Smooth muscle cell (in vitro differentiated cells): ENCODE measurements around the gene NRXN3. TPM values are rescaled to one million over a fixed set of nuclear protein-coding genes. Genes with fewer than 3 reads are reported as not detected.

Experiments
- DNase-seq: peaks from one replicate; lab custom pipeline; 2025; ENCODE audit not compliant: unreplicated experiment; lab: John Stamatoyannopoulos, UW
- H2AFZ ChIP-seq: fragments of 200-600 bp; sonication (generic); 2 replicates; pipeline ENCODE4 v1.6.0; 2016; ENCODE audit warnings: antibody characterized with exemption, low read depth, mild to moderate bottlenecking
- H3F3A ChIP-seq: fragments of 200-600 bp; sonication (generic); 2 replicates; pipeline ENCODE4 v1.6.0; 2017; ENCODE audit warnings: antibody characterized with exemption, low read depth
- H3K27ac ChIP-seq: fragments of 200-600 bp; sonication (generic); 2 replicates; pipeline ENCODE4 v1.5.1; 2016; ENCODE audit warnings: low read depth, mild to moderate bottlenecking
- H3K27me3 ChIP-seq: fragments of 200-600 bp; sonication (generic); 2 replicates; pipeline ENCODE4 v1.6.1; 2016; ENCODE audit warnings: low read depth, mild to moderate bottlenecking
- H3K36me3 ChIP-seq: fragments of 200-600 bp; sonication (generic); 2 replicates; pipeline ENCODE4 v1.5.1; 2016; ENCODE audit warnings: low read depth
- H3K4me1 ChIP-seq: fragments of 200-600 bp; sonication (generic); 2 replicates; pipeline ENCODE4 v1.5.1; 2016; ENCODE audit warnings: low read depth
- H3K4me2 ChIP-seq: fragments of 200-600 bp; sonication (generic); 2 replicates; pipeline ENCODE4 v1.6.0; 2016; ENCODE audit warnings: mild to moderate bottlenecking
- H3K4me3 ChIP-seq: fragments of 200-600 bp; sonication (generic); 2 replicates; pipeline ENCODE4 v1.5.1; 2016; ENCODE audit warnings: mild to moderate bottlenecking
- H3K79me2 ChIP-seq: fragments of 200-600 bp; sonication (generic); 2 replicates; pipeline ENCODE4 v1.6.0; 2016; ENCODE audit warnings: low read depth, mild to moderate bottlenecking
- H3K9ac ChIP-seq: fragments of 200-600 bp; sonication (generic); 2 replicates; pipeline ENCODE4 v1.6.0; 2016; ENCODE audit warnings: low read depth
- H3K9me3 ChIP-seq: fragments of 200-600 bp; sonication (generic); replicated peaks from 2 replicates; pipeline ENCODE4 v1.5.1; 2016; ENCODE audit warnings: low read depth
- H4K20me1 ChIP-seq: fragments of 200-600 bp; sonication (generic); 2 replicates; pipeline ENCODE4 v1.6.0; 2016; ENCODE audit warnings: low read depth
- CTCF ChIP-seq: fragments of 200-600 bp; sonication (generic); IDR thresholded peaks from 2 replicates; pipeline ENCODE4 v1.5.1; 2017; ENCODE audit warnings: borderline replicate concordance, mild to moderate bottlenecking, antibody characterized with exemption; ENCODE audit not compliant: insufficient read depth, poor library complexity, severe bottlenecking
- WGBS: methylation state at CpG from one replicate; pipeline ENCODE4 v1.1.7; 2016; ENCODE audit warnings: low lambda C conversion rate; 5-methylcytosine and 5-hydroxymethylcytosine counted together
- polyA plus RNA-seq: library from polyadenylated mRNA; unstranded; fragments of >200 nt; fragmentation: Nextera tagmentation; extraction: Ambion mirVana; gene quantifications from 2 replicates; pipeline ENCODE4 v1.2.1, GENCODE V29; 2016
- total RNA-seq: library from RNA; depleted of rRNA; stranded (reverse); fragments of >200 nt; gene quantifications from 2 replicates; pipeline ENCODE4 v1.2.3, GENCODE V29; 2014

Gene NRXN3
- total and polyA plus RNA-seq, 2 experiments from 2014 or later: 1.2 to 7.0 TPM

GRCh38 chr14:79175671-79176070 lies 1005.5 kb downstream of the NRXN3 start:
- Histone ChIP-seq H3K27me3 (no peaks in the 10 kb centered on the region), H3K4me2 (no peak overlapping the region), H4K20me1 (no peaks in the 10 kb centered on the region), H3K4me3 (no peak overlapping the region), H3F3A (no peaks in the 10 kb centered on the region), H3K36me3 (no peaks in the 10 kb centered on the region), H3K79me2 (no peaks in the 10 kb centered on the region), H3K4me1 (no peaks in the 10 kb centered on the region), H3K9me3 (no peaks in the 10 kb centered on the region), H3K9ac (no peak overlapping the region), H2AFZ (no peak overlapping the region), H3K27ac (no peak overlapping the region)
- no peak for TF ChIP-seq CTCF
- no peak for DNase-seq
- 68% methylated on average over 5 of the region's 5 CpGs for WGBS

- H2AFZ ChIP-seq: no peak overlapping the region
- H3F3A ChIP-seq: no peaks in the 10 kb centered on the region
- 79% methylated on average over 4 of the region's 4 CpGs for WGBS
- H3K4me1 ChIP-seq: no peaks in the 10 kb centered on the region
- TF ChIP-seq CTCF: no peak
- no peaks in the 10 kb centered on the region for H3K36me3 ChIP-seq
- H3K27ac ChIP-seq: no peak overlapping the region
- H4K20me1 ChIP-seq: no peaks in the 10 kb centered on the region
- H3K27me3 ChIP-seq: no peaks in the 10 kb centered on the region
- no peak for DNase-seq
- no peaks in the 10 kb centered on the region for H3K9me3 ChIP-seq
- H3K4me2 ChIP-seq: no peak overlapping the region
- H3K9ac ChIP-seq: no peak overlapping the region
- no peaks in the 10 kb centered on the region for H3K79me2 ChIP-seq
- no peak overlapping the region for H3K4me3 ChIP-seq
These were observed 1006.9 kb downstream of the NRXN3 start for GRCh38 chr14:79177106-79177505.

GRCh38 chr14:79178719-79179118 lies 1008.5 kb downstream of the NRXN3 start:
- H4K20me1 ChIP-seq: no peaks in the 10 kb centered on the region
- H3K9me3 ChIP-seq: no peaks in the 10 kb centered on the region
- H3K9ac ChIP-seq: no peak overlapping the region
- no peaks in the 10 kb centered on the region for H3K79me2 ChIP-seq
- H3K27me3 ChIP-seq: no peaks in the 10 kb centered on the region
- no peaks in the 10 kb centered on the region for H3K4me1 ChIP-seq
- DNase-seq: no peak
- H3F3A ChIP-seq: no peaks in the 10 kb centered on the region
- H3K27ac ChIP-seq: no peak overlapping the region
- H3K4me3 ChIP-seq: no peak overlapping the region
- H2AFZ ChIP-seq: no peak overlapping the region
- no peak overlapping the region for H3K4me2 ChIP-seq
- no peak for TF ChIP-seq CTCF
- no peaks in the 10 kb centered on the region for H3K36me3 ChIP-seq

- Histone ChIP-seq H3K27ac (no peak overlapping the region), H3K4me2 (no peak overlapping the region), H3K9ac (no peak overlapping the region), H3F3A (no peaks in the 10 kb centered on the region), H3K4me1 (no peaks in the 10 kb centered on the region), H3K36me3 (no peaks in the 10 kb centered on the region), H3K79me2 (no peaks in the 10 kb centered on the region), H4K20me1 (no peaks in the 10 kb centered on the region), H3K9me3 (no peaks in the 10 kb centered on the region), H2AFZ (no peak overlapping the region), H3K27me3 (no peaks in the 10 kb centered on the region), H3K4me3 (no peak overlapping the region)
- DNase-seq: no peak
- 88% methylated on average over 4 of the region's 4 CpGs for WGBS
- TF ChIP-seq CTCF: no peak
These were observed 1009.8 kb downstream of the NRXN3 start for GRCh38 chr14:79179985-79180384.
